Activated CD4-positive, alpha-beta T cell treated with anti-CD3 and anti-CD28 coated beads, Interleukin-2, amount 50 U/mL, for 1 hour (primary cell): ENCODE results near the gene TRPV2.
"Not testable (repeated sequence)": the region's sequence is repeated elsewhere in the genome, so short reads cannot be mapped to it uniquely, and the experiment has no call there.

ENCODE experiments used
- DNase-seq: peaks from one replicate; pipeline ENCODE4 v3.0.0-alpha.2; 2020

TRPV2 gene, protein sequence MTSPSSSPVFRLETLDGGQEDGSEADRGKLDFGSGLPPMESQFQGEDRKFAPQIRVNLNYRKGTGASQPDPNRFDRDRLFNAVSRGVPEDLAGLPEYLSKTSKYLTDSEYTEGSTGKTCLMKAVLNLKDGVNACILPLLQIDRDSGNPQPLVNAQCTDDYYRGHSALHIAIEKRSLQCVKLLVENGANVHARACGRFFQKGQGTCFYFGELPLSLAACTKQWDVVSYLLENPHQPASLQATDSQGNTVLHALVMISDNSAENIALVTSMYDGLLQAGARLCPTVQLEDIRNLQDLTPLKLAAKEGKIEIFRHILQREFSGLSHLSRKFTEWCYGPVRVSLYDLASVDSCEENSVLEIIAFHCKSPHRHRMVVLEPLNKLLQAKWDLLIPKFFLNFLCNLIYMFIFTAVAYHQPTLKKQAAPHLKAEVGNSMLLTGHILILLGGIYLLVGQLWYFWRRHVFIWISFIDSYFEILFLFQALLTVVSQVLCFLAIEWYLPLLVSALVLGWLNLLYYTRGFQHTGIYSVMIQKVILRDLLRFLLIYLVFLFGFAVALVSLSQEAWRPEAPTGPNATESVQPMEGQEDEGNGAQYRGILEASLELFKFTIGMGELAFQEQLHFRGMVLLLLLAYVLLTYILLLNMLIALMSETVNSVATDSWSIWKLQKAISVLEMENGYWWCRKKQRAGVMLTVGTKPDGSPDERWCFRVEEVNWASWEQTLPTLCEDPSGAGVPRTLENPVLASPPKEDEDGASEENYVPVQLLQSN

DNA sequence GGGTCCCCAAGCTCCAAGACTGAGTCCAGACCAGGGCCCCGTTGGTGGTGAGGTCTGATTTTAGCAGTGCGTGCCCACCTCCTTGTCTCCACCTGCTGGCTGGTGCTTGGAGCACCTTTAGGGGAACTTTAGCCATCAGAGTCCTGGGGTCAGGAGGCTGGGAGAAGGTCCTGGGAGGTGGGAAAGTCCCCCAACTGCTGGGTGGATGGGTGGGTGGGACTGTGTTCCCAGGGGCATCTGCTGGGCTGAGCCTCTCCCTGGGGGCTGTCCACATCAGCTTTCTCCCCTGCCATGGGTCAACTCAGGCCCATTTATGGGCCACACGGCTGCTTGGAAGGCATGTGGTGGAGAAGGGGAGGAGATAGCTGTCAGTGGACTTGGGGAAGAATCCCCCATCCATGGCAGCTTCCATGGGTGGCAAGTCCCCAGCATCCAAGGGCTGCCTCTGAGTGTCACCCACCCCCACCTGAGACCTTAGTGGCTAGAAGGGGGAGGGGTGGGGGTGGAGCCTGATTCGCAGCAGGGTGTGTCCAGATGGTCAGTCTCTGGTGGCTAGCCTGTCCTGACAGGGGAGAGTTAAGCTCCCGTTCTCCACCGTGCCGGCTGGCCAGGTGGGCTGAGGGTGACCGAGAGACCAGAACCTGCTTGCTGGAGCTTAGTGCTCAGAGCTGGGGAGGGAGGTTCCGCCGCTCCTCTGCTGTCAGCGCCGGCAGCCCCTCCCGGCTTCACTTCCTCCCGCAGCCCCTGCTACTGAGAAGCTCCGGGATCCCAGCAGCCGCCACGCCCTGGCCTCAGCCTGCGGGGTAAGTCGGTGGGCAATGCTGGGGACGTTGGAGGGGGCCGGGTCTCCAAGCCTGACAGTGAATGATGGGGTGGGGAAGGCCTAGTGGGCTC is at the start of gene TRPV2:
Gene TRPV2, plus strand, starts transcription at position 541 of the 894 bp plus-strand sequence. CDS start 2,098 bp downstream, outside the sequence.
- DNase-seq, result peak; percentile 51

DNA sequence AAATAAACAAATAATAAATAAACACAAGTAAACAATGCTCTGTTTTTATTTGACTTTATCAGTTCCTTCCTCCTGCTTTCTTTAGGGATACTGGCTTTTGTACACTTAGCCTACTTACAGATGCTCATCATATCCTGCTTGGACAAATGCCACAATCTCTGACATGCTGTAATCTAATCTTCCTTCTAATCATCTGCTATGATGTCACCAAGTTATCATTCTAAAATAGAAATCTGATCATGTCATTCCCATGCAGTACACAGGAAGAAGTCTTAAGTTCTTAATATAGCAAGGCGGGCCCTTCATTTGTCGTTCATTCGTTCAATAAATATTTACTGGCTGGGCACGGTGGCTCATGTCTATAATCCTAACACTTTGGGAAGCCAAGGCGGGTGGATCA is 43.6 kb upstream of the TRPV2 start:
- no peak for DNase-seq

DNA sequence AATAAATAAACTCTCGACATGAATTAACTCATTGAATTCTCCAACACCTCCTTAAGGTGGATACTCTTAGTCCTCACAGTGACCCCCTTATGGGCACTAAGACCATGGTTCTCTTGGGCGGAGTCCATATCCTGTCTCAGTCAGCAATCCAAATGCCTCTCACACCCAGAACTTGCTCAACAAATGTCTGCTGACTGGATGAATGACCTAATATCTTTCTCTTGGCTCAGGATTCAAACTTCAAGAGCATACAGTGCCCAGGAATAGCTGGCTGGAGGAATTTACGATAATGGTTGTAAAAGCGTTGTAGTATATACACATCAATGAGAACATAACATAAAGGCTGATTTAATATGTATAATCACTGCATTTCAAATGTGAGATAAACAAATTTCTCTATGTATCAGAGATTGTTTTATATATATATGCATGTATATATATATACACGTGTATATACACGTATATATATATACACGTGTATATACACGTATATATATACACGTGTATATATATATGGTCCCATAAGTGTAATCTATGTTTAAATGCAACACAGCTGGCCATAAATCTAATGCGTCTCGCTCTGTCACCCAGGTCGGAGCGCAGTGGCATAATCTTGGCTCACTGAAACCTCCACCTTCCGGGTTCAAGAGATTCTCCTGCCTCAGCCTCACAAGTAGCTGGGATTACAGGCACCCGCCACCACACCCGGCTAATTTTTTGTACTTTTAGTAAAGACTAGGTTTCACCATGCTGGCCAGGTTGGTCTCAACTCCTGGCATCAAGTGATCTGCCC is 41.0 kb upstream of the TRPV2 start:
- DNase-seq, result no peak

DNA sequence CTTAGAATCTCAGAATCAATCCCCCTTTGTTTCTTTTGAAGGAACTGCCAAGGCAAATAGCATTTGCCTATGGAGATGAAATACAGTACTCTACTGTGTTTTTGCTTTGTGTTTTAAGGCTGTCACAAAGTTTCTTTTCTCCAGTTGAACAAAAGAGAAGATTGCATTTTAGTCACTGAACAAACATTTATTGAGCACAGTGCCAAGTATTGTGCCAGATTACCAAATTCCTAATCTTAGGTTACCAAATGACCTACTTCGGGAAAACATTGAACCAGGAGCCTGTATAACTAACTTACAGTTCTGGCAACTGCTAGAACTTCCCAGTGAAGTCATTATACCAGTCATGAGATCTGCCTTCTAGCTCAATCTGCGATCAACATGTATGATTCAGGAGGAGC is 37.4 kb upstream of the TRPV2 start:
- no peak for DNase-seq

DNA sequence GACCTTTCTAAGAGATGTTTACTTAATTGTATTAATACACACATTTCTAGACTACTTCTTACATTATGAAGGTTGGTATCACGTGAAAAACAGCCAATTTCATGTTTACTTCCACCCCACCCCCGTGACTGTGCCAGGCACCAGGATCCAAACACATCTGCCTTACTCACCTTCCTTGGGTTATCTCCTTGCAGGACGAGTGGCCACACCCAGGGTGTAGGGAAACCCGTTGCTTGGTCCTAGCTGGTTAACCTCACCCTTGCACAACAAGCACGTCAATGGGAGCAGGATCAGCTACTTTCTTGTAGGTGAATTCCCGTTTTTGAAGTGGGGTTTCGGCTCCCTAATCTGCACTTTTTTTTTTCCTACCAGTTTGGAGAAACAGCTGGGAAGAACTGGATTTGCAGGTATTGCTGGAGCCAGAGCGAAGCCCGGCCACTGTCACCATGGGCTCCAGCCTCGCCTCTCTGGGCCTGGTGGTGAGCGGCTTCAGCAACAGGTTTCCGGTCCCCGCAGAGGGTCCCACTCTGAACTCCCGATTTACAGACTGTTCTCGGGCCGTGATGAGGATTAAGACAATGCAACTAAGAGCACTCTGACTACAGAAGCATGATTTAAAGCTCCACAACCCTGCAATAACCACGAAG is 36.6 kb upstream of the TRPV2 start:
- DNase-seq, result no peak

DNA sequence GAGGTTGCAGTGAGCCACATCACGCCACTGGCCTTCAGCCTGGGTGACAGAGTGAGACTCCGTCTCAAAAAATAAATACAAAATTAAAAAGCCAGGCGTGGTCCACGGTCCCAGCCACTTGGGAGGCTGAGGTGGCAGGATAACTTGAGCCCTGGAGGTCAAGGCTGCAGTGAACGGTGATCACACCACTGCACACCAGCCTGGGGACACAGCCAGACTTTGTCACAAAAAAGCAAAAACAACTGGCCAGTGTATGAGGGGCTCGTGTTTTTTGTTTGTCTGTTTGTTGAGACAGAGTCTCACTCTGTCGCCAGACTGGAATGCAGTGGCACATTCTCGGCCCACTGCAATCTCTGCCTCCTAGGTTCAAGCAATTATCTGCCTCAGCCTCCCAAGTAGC is 35.7 kb upstream of the TRPV2 start:
- no peak for DNase-seq

DNA sequence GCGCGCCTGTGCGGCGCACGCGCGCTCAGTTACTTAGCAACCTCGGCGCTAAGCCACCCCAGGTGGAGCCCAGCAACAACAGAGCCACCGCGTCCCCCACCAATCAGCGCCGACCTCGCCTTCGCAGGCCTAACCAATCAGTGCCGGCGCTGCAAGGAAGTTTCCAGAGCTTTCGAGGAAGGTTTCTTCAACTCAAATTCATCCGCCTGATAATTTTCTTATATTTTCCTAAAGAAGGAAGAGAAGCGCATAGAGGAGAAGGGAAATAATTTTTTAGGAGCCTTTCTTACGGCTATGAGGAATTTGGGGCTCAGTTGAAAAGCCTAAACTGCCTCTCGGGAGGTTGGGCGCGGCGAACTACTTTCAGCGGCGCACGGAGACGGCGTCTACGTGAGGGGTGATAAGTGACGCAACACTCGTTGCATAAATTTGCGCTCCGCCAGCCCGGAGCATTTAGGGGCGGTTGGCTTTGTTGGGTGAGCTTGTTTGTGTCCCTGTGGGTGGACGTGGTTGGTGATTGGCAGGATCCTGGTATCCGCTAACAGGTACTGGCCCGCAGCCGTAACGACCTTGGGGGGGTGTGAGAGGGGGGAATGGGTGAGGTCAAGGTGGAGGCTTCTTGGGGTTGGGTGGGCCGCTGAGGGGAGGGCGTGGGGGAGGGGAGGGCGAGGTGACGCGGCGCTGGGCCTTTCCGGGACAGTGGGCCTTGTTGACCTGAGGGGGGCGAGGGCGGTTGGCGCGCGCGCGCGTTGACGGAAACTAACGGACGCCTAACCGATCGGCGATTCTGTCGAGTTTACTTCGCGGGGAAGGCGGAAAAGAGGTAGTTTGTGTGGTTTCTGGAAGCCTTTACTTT is 34.5 kb upstream of the TRPV2 start, which contains the start of gene UBB:
Gene UBB, plus strand, starts transcription at position 452 of the 856 bp plus-strand sequence. CDS start 817 bp downstream, outside the sequence.
- DNase-seq, result peak; percentile 93

DNA sequence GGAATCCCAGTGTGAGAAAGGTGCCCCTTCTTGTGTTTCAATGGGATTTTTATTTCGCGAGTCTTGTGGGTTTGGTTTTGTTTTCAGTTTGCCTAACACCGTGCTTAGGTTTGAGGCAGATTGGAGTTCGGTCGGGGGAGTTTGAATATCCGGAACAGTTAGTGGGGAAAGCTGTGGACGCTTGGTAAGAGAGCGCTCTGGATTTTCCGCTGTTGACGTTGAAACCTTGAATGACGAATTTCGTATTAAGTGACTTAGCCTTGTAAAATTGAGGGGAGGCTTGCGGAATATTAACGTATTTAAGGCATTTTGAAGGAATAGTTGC is 33.9 kb upstream of the TRPV2 start:
- no peak for DNase-seq

DNA sequence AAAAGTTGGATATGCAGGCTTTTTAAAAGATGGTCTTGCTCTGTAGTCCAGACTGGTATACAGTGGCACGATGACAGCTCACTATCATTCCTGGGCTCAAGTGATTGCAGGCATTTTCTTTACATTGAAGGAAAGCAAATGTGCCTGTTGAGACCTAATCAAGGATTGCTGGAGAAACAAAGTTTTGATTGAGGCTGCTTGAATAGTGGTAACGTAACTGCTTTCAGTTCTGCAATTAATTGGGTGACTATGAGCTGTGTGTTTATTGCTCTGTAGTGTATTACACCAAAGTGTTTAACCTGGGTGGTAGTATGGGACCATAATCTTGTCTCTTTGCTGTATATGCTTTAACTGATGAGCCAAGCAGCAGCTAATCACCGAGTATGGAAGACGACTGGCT is 32.2 kb upstream of the TRPV2 start:
- DNase-seq, result no peak

DNA sequence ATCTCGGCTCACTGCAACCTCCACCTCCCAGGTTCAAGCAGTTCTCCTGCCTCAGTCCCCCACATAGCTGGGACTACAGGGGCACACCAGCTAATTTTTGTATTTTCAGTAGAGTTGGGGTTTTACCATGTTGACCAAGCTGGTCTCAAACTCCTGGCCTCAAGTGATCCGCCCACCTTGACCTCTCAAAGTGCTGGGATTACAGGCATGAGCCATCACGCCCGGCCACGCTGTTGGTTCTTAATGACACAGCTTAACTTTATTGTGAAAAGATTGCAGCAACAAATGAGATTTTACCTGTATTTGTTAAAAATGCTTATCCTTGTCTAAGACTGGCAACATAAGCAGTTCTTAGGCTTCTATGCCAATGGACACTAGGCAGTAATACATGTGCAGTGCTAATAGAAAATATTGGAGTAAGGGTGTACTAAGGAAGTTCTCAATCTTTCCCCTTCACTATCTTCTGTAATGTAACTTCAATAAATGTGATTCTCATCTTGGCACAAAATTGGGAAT is 31.5 kb upstream of the TRPV2 start:
- DNase-seq, result no peak

DNA sequence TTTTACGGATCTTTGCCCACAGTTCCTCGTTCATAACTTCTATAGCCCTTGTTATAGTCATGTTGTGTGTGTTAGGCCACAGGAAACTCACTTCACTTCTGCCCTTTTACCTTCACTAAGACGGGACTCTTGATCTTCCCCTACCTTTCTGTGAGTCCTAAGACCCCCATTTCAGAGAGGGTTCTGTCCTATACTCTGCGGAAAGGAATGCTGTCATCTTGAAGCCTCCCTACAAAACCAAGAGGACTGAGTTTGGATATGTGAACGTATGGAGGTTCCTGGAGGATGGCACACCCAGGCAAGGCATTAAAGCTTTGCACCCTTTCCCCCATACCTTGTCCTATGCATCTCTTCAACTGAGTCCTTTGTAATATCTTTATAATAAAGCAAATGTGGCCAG is 30.8 kb upstream of the TRPV2 start:
- DNase-seq, result no peak

DNA sequence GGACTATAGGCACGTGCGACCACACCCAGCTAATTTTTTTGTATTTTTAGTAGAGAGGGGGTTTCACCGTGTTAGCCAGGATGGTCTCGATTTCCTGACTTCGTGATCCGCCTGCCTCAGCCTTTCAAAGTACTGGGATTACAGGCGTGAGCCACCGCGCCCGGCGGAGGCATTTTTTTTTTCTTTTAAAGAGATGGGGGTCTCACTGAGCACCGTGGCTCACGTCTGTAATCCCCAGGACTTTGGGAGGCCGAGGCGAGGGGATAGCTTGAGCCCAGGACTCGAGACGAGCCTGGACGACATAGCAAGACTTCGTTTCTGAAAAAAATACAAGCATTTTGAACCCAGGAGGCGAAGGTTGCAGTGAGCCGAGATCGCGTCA is 29.3 kb upstream of the TRPV2 start:
- DNase-seq, result not testable (repeated sequence)

DNA sequence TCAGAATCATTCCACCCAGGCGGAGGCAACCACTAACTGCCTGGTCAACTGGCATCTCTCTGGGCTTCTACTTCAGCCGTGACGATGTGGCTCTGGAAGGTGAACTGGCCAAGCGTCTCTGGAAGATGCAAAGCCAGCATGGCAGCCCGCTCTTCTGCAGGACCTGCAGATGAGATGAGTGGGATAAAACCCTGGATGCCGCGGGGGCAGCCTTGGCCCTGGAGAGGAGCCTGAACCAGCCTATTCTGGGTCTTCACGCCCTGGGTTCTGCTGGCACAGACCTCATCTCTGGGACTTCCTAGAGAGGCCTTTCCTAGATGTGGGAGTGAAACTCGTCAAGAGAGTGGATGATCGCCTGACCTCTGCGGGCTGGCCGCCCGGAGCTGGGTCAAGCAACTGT is 23.9 kb upstream of the TRPV2 start:
- no peak for DNase-seq

DNA sequence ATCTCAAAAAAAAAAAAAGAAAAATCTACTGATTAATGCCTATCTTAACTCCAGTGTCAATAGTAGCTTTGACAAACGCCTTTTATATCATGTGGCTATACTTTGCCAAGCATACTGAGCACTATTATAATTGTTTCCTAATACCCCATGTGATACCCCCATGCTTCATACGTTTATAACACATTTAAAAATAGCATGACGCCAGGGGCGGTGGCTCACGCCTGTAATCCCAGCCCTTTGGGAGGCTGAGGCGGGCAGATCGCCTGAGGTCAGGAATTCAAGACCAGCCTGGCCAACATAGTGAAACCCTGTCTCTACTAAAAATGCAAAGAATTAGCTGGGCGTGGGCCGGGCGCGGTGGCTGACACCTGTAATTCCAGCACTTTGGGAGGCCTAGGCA is 22.9 kb upstream of the TRPV2 start:
- not testable (repeated sequence) for DNase-seq

DNA sequence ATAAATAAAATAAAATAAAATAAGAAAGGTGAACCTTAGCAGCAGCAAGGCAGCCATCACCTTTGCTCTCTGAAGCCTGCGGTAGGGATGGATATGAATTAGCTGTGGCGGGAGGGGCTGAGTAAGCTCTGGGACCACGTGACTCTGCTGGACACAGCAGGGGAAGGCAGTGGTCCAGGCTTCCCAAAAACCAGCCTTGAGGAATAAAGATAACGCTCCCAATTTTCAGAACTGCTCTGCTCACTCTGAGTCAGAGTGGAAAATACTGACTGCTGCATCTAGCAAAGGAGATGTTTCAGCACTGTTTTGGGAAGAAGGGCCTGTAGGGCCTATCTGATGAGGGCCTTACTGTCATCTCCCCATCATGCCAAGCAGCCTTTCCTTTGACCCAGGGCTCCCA is 19.5 kb upstream of the TRPV2 start:
- not testable (repeated sequence) for DNase-seq

DNA sequence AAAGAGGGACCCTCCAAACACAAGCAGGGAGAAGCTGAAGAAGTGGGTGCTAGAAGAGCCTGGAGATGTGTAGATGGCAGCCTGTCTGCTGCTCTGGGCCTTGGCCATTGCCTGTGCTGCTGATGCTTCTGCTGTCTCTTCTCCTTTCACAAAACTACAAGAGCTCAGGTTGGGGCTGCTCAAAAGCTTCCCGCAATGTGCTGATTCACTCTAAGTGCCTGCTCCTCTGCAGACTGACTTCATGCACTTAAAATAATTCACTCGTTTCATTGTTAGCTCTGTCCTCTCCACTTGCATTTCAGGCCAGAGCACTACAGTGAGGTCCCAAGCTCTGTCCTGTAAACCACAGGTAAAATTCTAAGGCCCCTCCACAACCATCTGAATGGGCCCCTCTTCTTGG is 18.7 kb upstream of the TRPV2 start:
- DNase-seq, result not testable (repeated sequence)

DNA sequence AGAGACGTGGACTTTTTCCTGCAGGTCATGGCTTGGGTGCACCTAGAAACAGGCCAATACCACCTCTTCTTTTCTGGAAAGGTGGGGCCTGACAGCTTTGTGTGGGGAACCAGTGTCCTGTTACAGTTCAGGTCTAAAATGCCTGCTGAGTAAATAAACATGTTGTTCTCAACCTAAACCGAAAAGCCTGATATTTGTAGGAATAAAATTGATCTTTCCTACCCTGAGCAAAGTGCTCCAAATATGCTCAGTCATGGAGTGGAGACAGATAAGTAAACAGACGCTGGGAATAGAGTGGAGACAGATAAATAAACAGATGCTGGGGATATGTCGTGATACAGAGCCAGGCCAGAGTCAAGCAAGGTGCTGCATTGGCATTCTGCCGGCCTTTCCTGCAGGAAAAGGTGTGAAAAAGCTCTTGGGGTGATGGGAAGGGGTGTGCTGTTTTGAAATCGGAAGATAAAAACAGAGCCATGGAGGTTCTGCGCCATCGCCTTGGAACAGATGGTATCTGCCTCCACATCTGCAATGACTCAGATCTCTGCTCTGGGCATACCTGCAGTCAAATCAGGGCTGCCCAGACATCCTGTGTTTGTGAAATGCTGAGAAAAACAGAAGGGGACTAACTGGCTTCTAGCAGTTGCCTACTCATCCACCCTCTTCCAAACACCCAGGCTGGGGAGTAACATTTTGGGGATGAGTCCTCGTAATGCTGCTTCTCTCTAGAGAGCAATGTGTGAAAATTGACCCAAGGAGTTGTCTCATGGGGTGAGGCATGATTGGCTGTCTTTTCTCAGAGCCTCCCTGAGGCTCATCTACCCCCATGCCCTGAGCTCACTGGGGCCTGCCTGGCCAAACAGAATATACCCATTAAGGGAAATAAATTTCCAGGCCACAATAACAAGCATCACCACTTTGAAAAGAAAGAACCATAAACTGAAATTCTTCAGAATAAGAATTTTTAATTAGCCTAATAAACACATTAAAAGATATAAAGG is 16.8 kb upstream of the TRPV2 start:
- no peak for DNase-seq

DNA sequence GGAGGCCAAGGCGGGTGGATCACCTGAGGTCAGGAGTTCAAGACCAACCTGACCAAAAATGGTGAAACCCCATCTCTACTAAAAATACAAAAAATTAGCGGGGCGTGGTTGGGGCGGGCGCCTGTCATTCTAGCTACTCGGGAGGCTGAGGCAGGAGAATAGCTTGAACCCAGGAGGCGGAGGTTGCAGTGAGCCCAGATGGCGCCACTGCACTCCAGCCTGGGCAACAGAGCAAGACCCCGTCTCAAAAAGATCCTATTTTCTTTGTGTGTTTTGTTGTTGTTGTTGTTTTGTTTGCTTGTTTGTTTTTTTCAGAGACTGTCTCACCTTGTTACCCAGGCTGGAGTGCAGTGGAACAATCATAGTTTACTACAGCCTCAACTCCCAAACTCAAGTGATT is 11.5 kb upstream of the TRPV2 start:
- not testable (repeated sequence) for DNase-seq
